ENCODE data around the gene GPR160. TPM values are rescaled to one million over a fixed set of nuclear protein-coding genes. Genes with fewer than 3 reads are reported as not detected.

The GPR160 gene
- total RNA-seq, 1 donor from 2014 or later: 14.6 TPM

GRCh38 chr3:169996063-169996462 is 41.7 kb upstream of the GPR160 start:
- TF ChIP-seq CTCF (IDR thresholded peaks at IDR 0.05; ENCODE audit: unreplicated experiment): no peak
- DNase-seq (ENCODE audit: low spot score): no peak
- Mint-ChIP-seq H3K27ac (ENCODE audit: unreplicated experiment) (no peak overlapping the region), H3K36me3 (ENCODE audit: low read depth, unreplicated experiment) (peaks cover 18% of the 10 kb centered on the region), H3K9me3 (ENCODE audit: unreplicated experiment) (no peaks in the 10 kb centered on the region), H3K27me3 (ENCODE audit: unreplicated experiment) (no peaks in the 10 kb centered on the region), H3K4me1 (ENCODE audit: unreplicated experiment) (peaks cover 5% of the 10 kb centered on the region), H3K4me3 (ENCODE audit: unreplicated experiment) (no peak overlapping the region)

- TF ChIP-seq CTCF (IDR thresholded peaks at IDR 0.05; ENCODE audit: unreplicated experiment): no peak
Observed at GRCh38 chr3:169998668-169999131, 39.1 kb upstream of the GPR160 start.

GRCh38 chr3:169999433-169999832 is 38.4 kb upstream of the GPR160 start:
- peaks cover 12% of the 10 kb centered on the region for H3K36me3 Mint-ChIP-seq (ENCODE audit: low read depth, unreplicated experiment)
- H3K27me3 Mint-ChIP-seq (ENCODE audit: unreplicated experiment): no peaks in the 10 kb centered on the region
- H3K9me3 Mint-ChIP-seq (ENCODE audit: unreplicated experiment): no peaks in the 10 kb centered on the region
- H3K4me1 Mint-ChIP-seq (ENCODE audit: unreplicated experiment): peaks cover 32% of the 10 kb centered on the region
- no peak for DNase-seq (ENCODE audit: low spot score)
- H3K4me3 Mint-ChIP-seq (ENCODE audit: unreplicated experiment): no peak overlapping the region
- no peak for TF ChIP-seq CTCF (IDR thresholded peaks at IDR 0.05; ENCODE audit: unreplicated experiment)
- H3K27ac Mint-ChIP-seq (ENCODE audit: unreplicated experiment): no peak overlapping the region

More at GRCh38 chr3:169998668-169999131, 39.1 kb upstream of the GPR160 start:
- no peak for DNase-seq (ENCODE audit: low spot score)
- Mint-ChIP-seq H3K27me3 (ENCODE audit: unreplicated experiment) (no peaks in the 10 kb centered on the region), H3K9me3 (ENCODE audit: unreplicated experiment) (no peaks in the 10 kb centered on the region), H3K4me1 (ENCODE audit: unreplicated experiment) (peaks cover 25% of the 10 kb centered on the region), H3K27ac (ENCODE audit: unreplicated experiment) (no peak overlapping the region), H3K4me3 (ENCODE audit: unreplicated experiment) (no peak overlapping the region), H3K36me3 (ENCODE audit: low read depth, unreplicated experiment) (peaks cover 12% of the 10 kb centered on the region)

- H3K36me3 Mint-ChIP-seq (ENCODE audit: low read depth, unreplicated experiment): peaks cover 12% of the 10 kb centered on the region
- no peak overlapping the region for H3K4me3 Mint-ChIP-seq (ENCODE audit: unreplicated experiment)
- no peak overlapping the region for H3K27ac Mint-ChIP-seq (ENCODE audit: unreplicated experiment)
- peaks cover 38% of the 10 kb centered on the region for H3K4me1 Mint-ChIP-seq (ENCODE audit: unreplicated experiment)
- H3K27me3 Mint-ChIP-seq (ENCODE audit: unreplicated experiment): no peaks in the 10 kb centered on the region
- no peaks in the 10 kb centered on the region for H3K9me3 Mint-ChIP-seq (ENCODE audit: unreplicated experiment)
- DNase-seq (ENCODE audit: low spot score): no peak
- TF ChIP-seq CTCF (IDR thresholded peaks at IDR 0.05; ENCODE audit: unreplicated experiment): no peak
Observed at GRCh38 chr3:170000051-170000450, 37.7 kb upstream of the GPR160 start.

GRCh38 chr3:170002231-170002630 is 35.6 kb upstream of the GPR160 start:
- no peak for DNase-seq (ENCODE audit: low spot score)
- H3K4me3 Mint-ChIP-seq (ENCODE audit: unreplicated experiment): no peak overlapping the region
- H3K36me3 Mint-ChIP-seq (ENCODE audit: low read depth, unreplicated experiment): peaks cover 6% of the 10 kb centered on the region
- no peaks in the 10 kb centered on the region for H3K27me3 Mint-ChIP-seq (ENCODE audit: unreplicated experiment)
- no peak for TF ChIP-seq CTCF (IDR thresholded peaks at IDR 0.05; ENCODE audit: unreplicated experiment)
- H3K4me1 Mint-ChIP-seq (ENCODE audit: unreplicated experiment): peaks cover 51% of the 10 kb centered on the region
- peak overlapping the region; percentile 90 for H3K27ac Mint-ChIP-seq (ENCODE audit: unreplicated experiment)
- no peaks in the 10 kb centered on the region for H3K9me3 Mint-ChIP-seq (ENCODE audit: unreplicated experiment)
